Endothelial cell (in vitro differentiated cells): Measurements from ENCODE around the gene RARRES1. TPM values are rescaled to one million over a fixed set of nuclear protein-coding genes. Genes with fewer than 3 reads are reported as not detected.

Source experiments
- DNase-seq: peaks from one replicate; pipeline ENCODE4 v3.0.0; 2021; ENCODE audit warnings: low spot score
- H3K27ac Mint-ChIP-seq: one replicate; pipeline ENCODE4 v1.8.0; 2021; ENCODE audit warnings: mixed read lengths, inconsistent platforms; ENCODE audit not compliant: unreplicated experiment
- H3K27me3 Mint-ChIP-seq: one replicate; pipeline ENCODE4 v1.8.0; 2021; ENCODE audit warnings: mild to moderate bottlenecking, moderate library complexity, mixed read lengths, inconsistent platforms; ENCODE audit not compliant: unreplicated experiment
- H3K36me3 Mint-ChIP-seq: one replicate; pipeline ENCODE4 v1.8.0; 2021; ENCODE audit warnings: mild to moderate bottlenecking, low read depth, mixed read lengths, inconsistent platforms; ENCODE audit not compliant: unreplicated experiment
- H3K4me1 Mint-ChIP-seq: one replicate; pipeline ENCODE4 v1.8.0; 2021; ENCODE audit warnings: mild to moderate bottlenecking, mixed read lengths, inconsistent platforms; ENCODE audit not compliant: unreplicated experiment
- H3K4me3 Mint-ChIP-seq: one replicate; pipeline ENCODE4 v1.8.0; 2021; ENCODE audit warnings: mild to moderate bottlenecking, mixed read lengths, inconsistent platforms; ENCODE audit not compliant: unreplicated experiment
- H3K9me3 Mint-ChIP-seq: one replicate; pipeline ENCODE4 v1.8.0; 2021; ENCODE audit warnings: mixed read lengths, inconsistent platforms; ENCODE audit not compliant: unreplicated experiment
- total RNA-seq: library from RNA; stranded (reverse); fragmentation: NEBNext Ultra II Directional; extraction: Animal tissue kit (Norgen Biotek cat#: 25700); gene quantifications from one replicate; pipeline ENCODE4 v1.2.1, GENCODE V29; 2021; ENCODE audit not compliant: unreplicated experiment
- TF ChIP-seq, protein P1 (sequence below): fragments of 200-600 bp; sonication (generic); IDR thresholded peaks from one replicate; pipeline ENCODE4 v1.5.0; 2021; ENCODE audit warnings: antibody characterized with exemption; ENCODE audit not compliant: unreplicated experiment

The RARRES1 gene
- total RNA-seq, 1 donor from 2014 or later, result not detected

GRCh38 chr3:158769952-158770740 is 37.9 kb upstream of the RARRES1 start:
- TF ChIP-seq, protein P1, sequence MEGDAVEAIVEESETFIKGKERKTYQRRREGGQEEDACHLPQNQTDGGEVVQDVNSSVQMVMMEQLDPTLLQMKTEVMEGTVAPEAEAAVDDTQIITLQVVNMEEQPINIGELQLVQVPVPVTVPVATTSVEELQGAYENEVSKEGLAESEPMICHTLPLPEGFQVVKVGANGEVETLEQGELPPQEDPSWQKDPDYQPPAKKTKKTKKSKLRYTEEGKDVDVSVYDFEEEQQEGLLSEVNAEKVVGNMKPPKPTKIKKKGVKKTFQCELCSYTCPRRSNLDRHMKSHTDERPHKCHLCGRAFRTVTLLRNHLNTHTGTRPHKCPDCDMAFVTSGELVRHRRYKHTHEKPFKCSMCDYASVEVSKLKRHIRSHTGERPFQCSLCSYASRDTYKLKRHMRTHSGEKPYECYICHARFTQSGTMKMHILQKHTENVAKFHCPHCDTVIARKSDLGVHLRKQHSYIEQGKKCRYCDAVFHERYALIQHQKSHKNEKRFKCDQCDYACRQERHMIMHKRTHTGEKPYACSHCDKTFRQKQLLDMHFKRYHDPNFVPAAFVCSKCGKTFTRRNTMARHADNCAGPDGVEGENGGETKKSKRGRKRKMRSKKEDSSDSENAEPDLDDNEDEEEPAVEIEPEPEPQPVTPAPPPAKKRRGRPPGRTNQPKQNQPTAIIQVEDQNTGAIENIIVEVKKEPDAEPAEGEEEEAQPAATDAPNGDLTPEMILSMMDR, result no peak
- Mint-ChIP-seq H3K4me1 (peaks cover 47% of the 10 kb centered on the region), H3K9me3 (no peaks in the 10 kb centered on the region), H3K4me3 (no peak overlapping the region), H3K36me3 (no peaks in the 10 kb centered on the region), H3K27me3 (peaks cover 3% of the 10 kb centered on the region), H3K27ac (no peak overlapping the region)
- DNase-seq, result no peak

- no peak for DNase-seq
- Mint-ChIP-seq H3K9me3 (no peaks in the 10 kb centered on the region), H3K4me3 (no peak overlapping the region), H3K27ac (no peak overlapping the region), H3K36me3 (no peaks in the 10 kb centered on the region), H3K27me3 (peaks cover 3% of the 10 kb centered on the region), H3K4me1 (peaks cover 43% of the 10 kb centered on the region)
- TF ChIP-seq, protein P1, result no peak
Observed at GRCh38 chr3:158769549-158769948, 37.3 kb upstream of the RARRES1 start.

- DNase-seq, result no peak
- TF ChIP-seq, protein P1, result no peak
- Mint-ChIP-seq H3K27ac (peak overlapping the region; percentile 27), H3K36me3 (no peaks in the 10 kb centered on the region), H3K27me3 (peaks cover 6% of the 10 kb centered on the region), H3K4me3 (no peak overlapping the region), H3K9me3 (no peaks in the 10 kb centered on the region), H3K4me1 (peaks cover 43% of the 10 kb centered on the region)
Observed at GRCh38 chr3:158768881-158769543, 36.8 kb upstream of the RARRES1 start.

GRCh38 chr3:158768361-158768787 is 36.1 kb upstream of the RARRES1 start:
- H3K36me3 Mint-ChIP-seq, result no peaks in the 10 kb centered on the region
- peak; percentile 35 for DNase-seq
- peak overlapping the region; percentile 27 for H3K27ac Mint-ChIP-seq
- peaks cover 37% of the 10 kb centered on the region for H3K4me1 Mint-ChIP-seq
- peaks cover 8% of the 10 kb centered on the region for H3K27me3 Mint-ChIP-seq
- no peaks in the 10 kb centered on the region for H3K9me3 Mint-ChIP-seq
- no peak overlapping the region for H3K4me3 Mint-ChIP-seq
- TF ChIP-seq, protein P1, result no peak

GRCh38 chr3:158766364-158766763 is 34.1 kb upstream of the RARRES1 start:
- DNase-seq, result no peak
- TF ChIP-seq, protein P1, result no peak
- H3K27me3 Mint-ChIP-seq, result peaks cover 12% of the 10 kb centered on the region
- no peak overlapping the region for H3K4me3 Mint-ChIP-seq
- no peaks in the 10 kb centered on the region for H3K9me3 Mint-ChIP-seq
- no peaks in the 10 kb centered on the region for H3K36me3 Mint-ChIP-seq
- H3K27ac Mint-ChIP-seq, result no peak overlapping the region
- H3K4me1 Mint-ChIP-seq, result peaks cover 21% of the 10 kb centered on the region
